GM19324 (cell line): ENCODE results near the gene EPM2AIP1.
"Not testable (repeated sequence)": the region's sequence is repeated elsewhere in the genome, so short reads cannot be mapped to it uniquely, and the experiment has no call there.

ENCODE experiments used
- ATAC-seq: cut with Tn5 transposase; IDR thresholded peaks from one replicate; pipeline ENCODE4 v1.9.1; 2021; ENCODE audit warnings: mild to moderate bottlenecking, moderate library complexity; ENCODE audit not compliant: unreplicated experiment, low FRiP score

Gene EPM2AIP1

GRCh38 chr3:36992806-36993325 lies at the start of gene EPM2AIP1:
TSS of gene EPM2AIP1 (minus strand) at chr3:36993131. CDS start at chr3:36993077, 54 bp downstream.
- ATAC-seq, result peak; percentile 91

GRCh38 chr3:37042712-37043111 lies 49.8 kb upstream of the EPM2AIP1 start:
- ATAC-seq, result not testable (repeated sequence)

DNA sequence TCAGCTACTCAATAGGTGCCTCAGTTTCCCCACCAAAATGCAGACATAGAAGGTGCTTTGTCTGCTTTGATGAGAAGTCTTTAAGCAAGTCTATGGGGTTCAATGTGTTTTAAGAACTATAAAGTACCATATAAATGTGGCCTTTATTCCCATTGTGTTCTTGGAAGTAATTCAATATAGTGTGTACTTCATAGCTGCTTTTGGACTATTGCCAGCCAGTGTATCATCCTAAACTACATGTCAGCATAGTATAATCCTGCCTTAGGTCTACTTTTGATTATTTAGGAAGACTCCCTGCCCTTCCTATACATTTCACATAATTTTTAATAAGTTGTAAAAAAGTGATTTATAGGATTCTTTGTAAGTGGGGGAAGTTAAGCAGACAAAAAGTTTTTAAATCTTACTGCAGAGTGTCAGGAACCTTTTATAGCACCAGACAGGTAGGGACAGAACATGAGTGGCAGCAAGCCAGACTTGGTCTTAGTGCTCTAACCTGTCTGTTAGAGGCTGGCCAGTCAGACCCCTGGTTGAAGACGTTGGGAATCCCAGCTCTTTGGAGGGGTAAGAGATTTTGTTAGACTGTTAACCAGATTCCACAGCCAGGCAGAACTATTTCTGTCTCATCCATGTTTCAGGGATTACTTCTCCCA lies 48.7 kb upstream of the EPM2AIP1 start:
- no peak for ATAC-seq

DNA sequence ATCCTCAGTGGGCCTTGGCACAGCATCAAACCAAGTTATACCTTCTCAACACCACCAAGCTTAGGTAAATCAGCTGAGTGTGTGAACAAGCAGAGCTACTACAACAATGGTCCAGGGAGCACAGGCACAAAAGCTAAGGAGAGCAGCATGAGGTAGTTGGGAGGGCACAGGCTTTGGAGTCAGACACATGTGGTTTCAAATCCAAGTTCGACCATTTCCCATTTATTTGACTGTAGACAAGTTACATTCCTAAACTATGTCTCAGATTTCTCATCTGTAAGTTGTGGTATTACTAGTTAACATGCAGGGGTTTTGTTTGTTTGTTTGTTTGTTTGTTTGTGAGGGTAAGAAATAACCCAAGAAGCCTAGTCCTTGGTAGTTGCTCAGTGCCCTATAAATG lies 47.3 kb upstream of the EPM2AIP1 start:
- no peak for ATAC-seq

DNA sequence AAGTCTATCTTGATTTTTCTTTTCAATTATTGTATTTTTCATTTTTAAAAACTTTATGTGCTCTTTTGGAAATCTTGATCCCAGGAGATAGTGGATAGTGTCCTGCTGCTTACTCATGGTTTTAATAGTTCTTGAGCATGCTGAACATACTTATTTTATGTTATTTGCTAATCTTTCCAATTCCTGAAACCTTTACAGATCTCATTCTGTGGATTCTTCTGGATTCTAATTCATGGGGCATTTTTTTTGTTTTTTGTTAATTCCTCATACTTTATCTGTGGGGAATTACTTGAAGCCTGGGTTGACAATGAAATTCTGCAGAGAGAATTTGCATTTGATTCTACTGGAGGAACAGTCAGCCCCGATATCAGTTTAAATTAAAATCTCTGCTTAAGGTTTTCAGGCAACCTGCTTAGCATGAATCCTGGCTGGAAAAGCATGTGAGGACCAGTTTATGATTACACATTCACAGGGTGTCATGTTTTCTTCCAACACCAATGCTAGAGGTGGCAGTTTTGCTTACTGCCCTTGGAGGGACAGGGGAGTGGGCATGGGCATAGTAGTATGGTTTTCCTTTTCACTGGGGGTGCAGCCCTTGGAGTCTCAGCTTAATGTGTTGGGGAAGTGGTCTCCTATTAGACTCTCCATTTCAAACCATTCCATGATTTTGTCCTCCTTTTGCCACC lies 46.4 kb upstream of the EPM2AIP1 start:
- no peak for ATAC-seq

GRCh38 chr3:37037352-37037751 lies 44.4 kb upstream of the EPM2AIP1 start:
- no peak for ATAC-seq

- ATAC-seq, result no peak
Observed at GRCh38 chr3:37032961-37033360, 40.0 kb upstream of the EPM2AIP1 start.

DNA sequence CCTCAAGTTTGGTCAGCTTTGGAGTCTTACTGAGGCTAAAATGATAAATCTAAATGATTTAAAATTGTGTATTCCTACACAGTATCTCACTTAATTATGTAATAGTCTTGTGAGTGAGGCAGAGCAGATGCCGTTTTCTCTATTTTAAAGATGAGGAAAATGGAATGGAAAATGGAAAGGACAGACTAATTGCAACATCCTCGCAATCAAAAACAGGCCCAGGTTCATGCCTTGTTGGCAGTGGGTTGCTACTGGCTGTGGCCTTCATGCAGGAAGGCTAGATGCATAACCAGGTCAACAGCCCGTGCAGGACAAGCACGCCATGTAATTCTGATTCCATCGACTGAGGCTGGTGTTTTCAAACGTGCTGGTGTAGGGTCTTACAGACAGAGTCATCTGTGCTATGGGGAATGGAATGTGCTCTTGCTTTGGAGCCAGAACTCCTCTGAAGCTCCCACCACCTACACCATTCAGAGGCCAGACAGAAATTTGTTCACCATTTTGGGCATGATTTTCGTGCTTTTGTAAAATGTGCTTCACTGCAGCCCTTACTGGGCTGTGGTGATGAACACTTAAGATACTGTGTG lies 38.3 kb upstream of the EPM2AIP1 start:
- ATAC-seq, result no peak

DNA sequence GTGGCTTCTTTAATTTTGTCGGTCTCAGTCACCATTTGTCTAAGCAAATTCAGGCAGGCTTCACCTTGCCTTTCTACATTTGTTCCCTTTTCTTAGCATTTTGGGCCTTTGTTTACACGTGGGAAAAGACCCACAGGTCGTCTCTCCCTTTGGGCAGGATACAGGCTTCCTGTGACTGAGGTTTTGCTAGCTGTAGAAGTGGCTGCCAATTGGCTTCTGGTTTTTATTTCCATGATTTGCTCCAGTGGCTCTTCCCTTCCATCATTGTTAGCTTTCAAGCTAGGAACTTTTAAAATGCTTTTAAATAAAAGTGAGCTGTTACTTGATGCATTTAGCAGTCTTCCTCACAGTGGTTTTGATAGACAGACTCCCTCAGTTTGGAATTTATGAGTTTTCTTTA lies 37.7 kb upstream of the EPM2AIP1 start:
- no peak for ATAC-seq

DNA sequence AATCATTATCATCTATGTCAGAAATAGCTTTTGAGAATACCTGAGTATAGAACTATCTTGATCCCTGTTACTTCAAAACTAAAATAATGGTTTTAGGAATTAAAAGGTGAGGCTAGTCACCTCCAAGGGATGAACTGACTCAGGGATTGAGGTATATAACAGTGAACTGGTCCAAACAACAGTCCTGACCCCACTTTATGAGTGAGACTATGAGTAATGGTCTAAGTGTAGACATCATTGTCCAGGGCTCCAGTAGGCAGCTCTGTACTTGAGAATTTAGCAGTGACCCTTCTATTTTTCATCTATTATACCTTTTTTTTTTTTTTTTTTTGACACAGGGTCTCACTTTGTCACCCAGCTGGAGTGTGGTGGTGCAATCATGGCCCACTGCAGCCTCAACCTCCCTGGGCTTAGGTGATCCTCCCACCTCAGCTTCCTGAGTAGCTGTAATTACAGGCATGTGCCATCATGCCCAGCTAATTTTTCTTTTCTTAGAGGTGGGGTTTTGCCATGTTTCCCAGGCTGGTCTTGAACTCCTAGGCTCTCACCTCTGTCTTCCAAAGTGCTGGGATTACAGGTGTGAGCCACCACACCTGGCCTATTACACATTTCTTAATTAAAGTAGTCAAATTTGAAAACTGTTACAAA lies 36.7 kb upstream of the EPM2AIP1 start:
- ATAC-seq, result no peak

DNA sequence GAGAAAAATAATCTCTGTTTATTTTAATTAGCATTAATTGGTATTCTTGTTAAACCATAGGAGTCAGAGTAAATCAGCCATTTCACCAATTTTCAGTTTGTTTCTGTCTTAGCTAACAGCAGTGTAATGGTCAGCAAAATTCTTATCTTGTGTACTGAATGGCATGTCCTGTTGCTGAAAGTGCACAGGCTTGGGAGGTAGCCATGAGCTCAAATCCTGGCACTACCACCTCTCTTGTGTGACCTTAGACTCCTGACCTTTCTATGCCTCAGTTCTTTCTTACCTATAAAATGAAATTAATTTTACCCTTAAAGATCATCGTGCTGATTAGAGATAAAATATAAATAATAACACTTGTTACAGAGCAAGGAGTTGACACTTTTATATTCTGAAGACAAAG lies 36.2 kb upstream of the EPM2AIP1 start:
- ATAC-seq, result no peak

- no peak for ATAC-seq
Observed at GRCh38 chr3:37028329-37028728, 35.4 kb upstream of the EPM2AIP1 start.

DNA sequence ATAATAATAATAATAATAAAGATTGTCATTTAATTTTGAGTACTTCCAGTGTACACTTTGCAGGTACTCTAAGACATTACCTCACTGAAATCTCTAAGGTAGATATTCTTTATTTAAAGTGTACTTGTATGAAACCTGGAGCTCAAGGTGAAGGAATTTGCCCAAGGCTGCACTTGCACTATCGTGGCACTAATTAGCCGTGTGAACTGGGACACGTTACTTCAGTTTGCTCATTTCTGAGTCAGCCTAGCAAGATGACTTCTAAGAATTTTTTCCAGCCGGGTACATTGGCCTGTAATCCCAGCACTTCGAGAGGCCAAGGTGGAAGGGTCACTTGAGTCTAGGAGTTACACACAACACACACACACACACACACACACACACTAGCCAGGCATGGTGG lies 33.9 kb upstream of the EPM2AIP1 start:
- ATAC-seq, result no peak

DNA sequence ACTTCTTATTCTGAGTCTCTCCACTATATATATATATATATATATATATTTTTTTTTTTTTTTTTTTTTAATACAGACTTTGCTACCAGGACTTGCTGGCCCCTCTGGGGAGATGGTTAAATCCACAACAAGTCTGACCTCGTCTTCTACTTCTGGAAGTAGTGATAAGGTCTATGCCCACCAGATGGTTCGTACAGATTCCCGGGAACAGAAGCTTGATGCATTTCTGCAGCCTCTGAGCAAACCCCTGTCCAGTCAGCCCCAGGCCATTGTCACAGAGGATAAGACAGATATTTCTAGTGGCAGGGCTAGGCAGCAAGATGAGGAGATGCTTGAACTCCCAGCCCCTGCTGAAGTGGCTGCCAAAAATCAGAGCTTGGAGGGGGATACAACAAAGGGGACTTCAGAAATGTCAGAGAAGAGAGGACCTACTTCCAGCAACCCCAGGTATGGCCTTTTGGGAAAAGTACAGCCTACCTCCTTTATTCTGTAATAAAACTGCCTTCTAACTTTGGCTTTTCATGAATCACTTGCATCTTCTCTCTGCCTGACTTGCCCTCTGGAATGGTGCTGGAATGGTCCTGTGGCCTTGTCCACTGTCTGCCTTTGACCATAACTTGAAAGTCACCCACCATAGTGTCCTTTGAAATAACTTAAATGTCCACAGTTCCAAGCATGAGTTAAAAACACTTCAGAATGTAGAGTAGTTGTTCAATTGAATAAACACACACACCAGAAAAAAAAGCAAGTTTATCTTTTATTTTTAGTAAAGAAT lies 32.8 kb upstream of the EPM2AIP1 start:
- ATAC-seq, result no peak

- no peak for ATAC-seq
Observed at GRCh38 chr3:37024820-37025405, 32.0 kb upstream of the EPM2AIP1 start.

DNA sequence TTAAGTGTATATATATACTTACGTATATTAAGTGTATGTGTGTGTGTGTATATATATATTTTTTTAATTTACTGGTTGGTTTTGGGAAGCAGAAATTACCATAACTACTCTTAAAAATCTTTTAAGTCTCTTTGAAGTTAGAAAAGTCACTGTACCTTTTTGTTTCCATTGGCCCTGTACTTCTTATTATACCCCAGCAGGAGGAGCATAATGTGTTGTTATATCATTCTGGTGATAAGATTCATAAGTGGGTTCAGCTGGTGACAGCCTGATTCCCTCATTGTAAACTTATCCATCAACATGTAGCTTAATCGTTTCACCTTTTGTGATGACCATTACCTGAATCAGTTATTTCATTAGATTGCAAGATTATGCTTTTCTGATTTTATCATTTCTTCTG lies 31.2 kb upstream of the EPM2AIP1 start:
- ATAC-seq, result no peak

GRCh38 chr3:37017683-37018082 lies 24.8 kb upstream of the EPM2AIP1 start:
- ATAC-seq, result no peak

DNA sequence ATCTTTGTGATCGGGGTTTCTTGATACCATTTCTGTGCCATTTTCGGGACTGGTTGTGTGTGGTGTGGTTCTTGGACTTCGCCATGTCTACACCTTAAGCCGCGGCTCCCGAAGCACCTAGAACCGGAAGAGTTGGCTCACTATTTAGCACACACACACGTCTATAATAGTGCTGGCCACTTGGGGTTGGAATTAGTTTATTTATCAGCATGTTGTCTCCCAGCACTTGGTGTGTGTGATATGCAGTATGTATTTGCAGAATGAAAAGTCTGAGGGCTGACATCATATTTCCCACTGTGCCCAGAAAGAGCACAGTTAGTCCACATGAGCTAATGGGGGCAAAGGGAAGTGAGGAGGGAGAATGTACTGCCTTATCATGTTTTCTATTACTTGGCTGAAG lies 24.0 kb upstream of the EPM2AIP1 start:
- ATAC-seq, result no peak

GRCh38 chr3:37015642-37016041 lies 22.7 kb upstream of the EPM2AIP1 start:
- ATAC-seq, result no peak

GRCh38 chr3:37014620-37015019 lies 21.7 kb upstream of the EPM2AIP1 start:
- ATAC-seq, result no peak
